Endothelial cell of umbilical vein (primary cell): ENCODE measurements around the gene DCX. TPM values are rescaled to one million over a fixed set of nuclear protein-coding genes. Genes with fewer than 3 reads are reported as not detected.

Experiments used
- BruUV-seq: library from RNA; stranded (reverse); fragments of 400-500 nt; replicated peaks from 2 replicates; lab custom pipeline; 2021; lab: Mats Ljungman, UMichigan
- CTCF ChIA-PET: fragments of 300-600, 350-600 bp; sonication (Branson Sonifier 250); formaldehyde crosslinking; loops from one replicate; lab custom pipeline; 2021; ENCODE audit warnings: antibody characterized with exemption, inconsistent platforms; lab: Charles Lee
- POLR2A ChIA-PET: fragments of 300-600, 350-600 bp; sonication (Branson Sonifier 250); formaldehyde crosslinking; loops from one replicate; lab custom pipeline; 2021; ENCODE audit warnings: antibody characterized with exemption, inconsistent platforms; lab: Charles Lee
- DNase-seq: peaks from one replicate; pipeline ENCODE4 v3.0.0-alpha.2; 2011; ENCODE audit warnings: low read depth, low spot score
- FAIRE-seq: peaks from 2 replicates; lab custom pipeline; 2011; peaks lifted over from hg19 to GRCh38; lab: Jason Lieb, UNC
- H2AFZ ChIP-seq: 2 replicates; pipeline ENCODE4 v1.6.0; 2012; ENCODE audit warnings: low read depth, low read length, control low read depth, inconsistent platforms
- H3K27ac ChIP-seq: 2 replicates; pipeline ENCODE4 v1.5.1; 2011; ENCODE audit warnings: low read depth, mild to moderate bottlenecking, control low read depth, low read length, moderate library complexity; ENCODE audit not compliant: insufficient read depth
- H3K27me3 ChIP-seq, 2 experiments: 2 replicates each; pipeline versions ENCODE4 v1.6.0 to v1.6.1; 2011; ENCODE audit warnings: low read length in 2 of 2, mixed read lengths in 1 of 2; ENCODE audit not compliant: control insufficient read depth in 2 of 2, insufficient read depth in 2 of 2
- H3K36me3 ChIP-seq, 2 experiments: 2 replicates in 1 of 2; 3 replicates in 1 of 2; pipeline ENCODE4 v1.5.1; 2011; ENCODE audit warnings: low read length in 2 of 2, mild to moderate bottlenecking in 1 of 2, moderate library complexity in 1 of 2; ENCODE audit not compliant: control insufficient read depth in 2 of 2, insufficient read depth in 2 of 2; ENCODE audit errors: extremely low read depth in 1 of 2
- H3K4me1 ChIP-seq: 3 replicates; pipeline ENCODE4 v1.5.1; 2011; ENCODE audit warnings: mild to moderate bottlenecking, low read length; ENCODE audit not compliant: control insufficient read depth, insufficient read depth; ENCODE audit errors: extremely low read depth
- H3K4me2 ChIP-seq: 2 replicates; pipeline ENCODE4 v1.6.1; 2011; ENCODE audit warnings: low read length, control low read depth, mixed read lengths; ENCODE audit not compliant: insufficient read depth
- H3K4me3 ChIP-seq, 3 experiments: fragments of 200-600 bp in 1 of 3; sonication (generic), shearing (Covaris generic) in 1 of 3; replicated peaks in 1 of 3; 2 replicates each; pipeline ENCODE4 v1.5.1; 2011 to 2016; ENCODE audit warnings: control low read depth in 3 of 3, low read length in 3 of 3, mild to moderate bottlenecking in 2 of 3, inconsistent platforms in 1 of 3, low read depth in 1 of 3, moderate library complexity in 1 of 3; ENCODE audit not compliant: insufficient read depth in 1 of 3
- H3K79me2 ChIP-seq: 2 replicates; pipeline ENCODE4 v1.6.0; 2012; ENCODE audit warnings: low read length, inconsistent platforms; ENCODE audit not compliant: control insufficient read depth, insufficient read depth
- H3K9ac ChIP-seq: replicated peaks from 2 replicates; pipeline ENCODE3; 2011; ENCODE audit warnings: low read length, control low read depth; ENCODE audit not compliant: insufficient read depth; ENCODE audit errors: extremely low read depth
- H3K9me1 ChIP-seq: replicated peaks from 3 replicates; pipeline ENCODE4 v1.6.0; 2011; ENCODE audit warnings: mild to moderate bottlenecking, low read length; ENCODE audit not compliant: control insufficient read depth, insufficient read depth; ENCODE audit errors: extremely low read depth
- H3K9me3 ChIP-seq: replicated peaks from 2 replicates; pipeline ENCODE4 v1.5.1; 2012; ENCODE audit warnings: low read length, inconsistent platforms; ENCODE audit not compliant: control insufficient read depth, insufficient read depth
- H4K20me1 ChIP-seq: replicated peaks from 2 replicates; pipeline ENCODE3; 2011; ENCODE audit warnings: mild to moderate bottlenecking, low read length; ENCODE audit not compliant: control insufficient read depth, insufficient read depth; ENCODE audit errors: extremely low read depth
- FOS ChIP-seq: IDR thresholded peaks from 2 replicates; pipeline ENCODE4 v1.6.1; 2011; ENCODE audit warnings: mild to moderate bottlenecking, low read length, moderate library complexity, borderline replicate concordance; ENCODE audit not compliant: insufficient read depth
- JUN ChIP-seq: IDR thresholded peaks from 2 replicates; pipeline ENCODE4 v1.6.1; 2011; ENCODE audit warnings: borderline replicate concordance, low read depth; ENCODE audit not compliant: insufficient read length, insufficient read depth
- MYC ChIP-seq: IDR thresholded peaks from one replicate; pipeline ENCODE4 v1.6.1; 2011; ENCODE audit warnings: mild to moderate bottlenecking, low read depth, low read length
- POLR2AphosphoS5 ChIP-seq: IDR thresholded peaks from 2 replicates; pipeline ENCODE4 v1.6.1; 2012; ENCODE audit warnings: low read depth, mild to moderate bottlenecking, control low read depth, low read length, moderate library complexity; ENCODE audit not compliant: insufficient read depth
- dilution Hi-C: fragments of 300-500 bp; cut with MboI; formaldehyde crosslinking; loops from one replicate; pipeline ENCODE4 v1.15.0; 2019; ENCODE audit warnings: low sequenced_read_pairs; ENCODE audit not compliant: extremely low pct_ligation_motif_present
- intact Hi-C: fragments of 100-400 bp; cut with micrococcal nuclease; formaldehyde crosslinking; loops from one replicate; pipeline ENCODE4 v1.10.0; 2022
- polyA plus RNA-seq, 4 experiments: library from polyadenylated mRNA; depleted of rRNA in 3 of 4; stranded (reverse) in 3 of 4; unstranded in 1 of 4; fragments of >200 nt; gene quantifications; 2 replicates each; pipeline versions ENCODE4 v1.2.1 to v1.2.3, GENCODE V29; 2011 to 2012; ENCODE audit warnings: missing spikeins in 1 of 4
- total RNA-seq: library from RNA; stranded (reverse); gene quantifications from 2 replicates; pipeline ENCODE4 v1.2.3, GENCODE V29; 2021

The DCX gene
- total and polyA plus RNA-seq, 2 donors (not counting 3 experiments of a cell fraction or from before 2014, with no cell fraction given) = not detected

- Histone ChIP-seq H3K4me2 (no peak overlapping the region), H3K4me3 (no peak overlapping the region), H3K79me2 (no peaks in the 10 kb centered on the region), H4K20me1 (no peaks in the 10 kb centered on the region), H2AFZ (no peak overlapping the region), H3K9me1 (no peaks in the 10 kb centered on the region), H3K9ac (no peak overlapping the region), H3K4me1 (no peaks in the 10 kb centered on the region), H3K9me3 (no peaks in the 10 kb centered on the region), H3K27me3 (no peaks in the 10 kb centered on the region), H3K27ac (no peak overlapping the region), H3K36me3 (no peaks in the 10 kb centered on the region)
- dilution Hi-C loops (no loop called here), intact Hi-C loops (no loop called here)
- ChIA-PET POLR2A (no interaction called here), CTCF (no interaction called here)
- TF ChIP-seq FOS (no peak), JUN (no peak), POLR2AphosphoS5 (no peak)
- no TSS peak for BruUV-seq
- FAIRE-seq = no peak
- no peak for DNase-seq
Measured at GRCh38 chrX:111284631-111285293, 127.2 kb downstream of the DCX start.

GRCh38 chrX:111283446-111283845, 128.5 kb downstream of the DCX start:
- Histone ChIP-seq H4K20me1 (no peaks in the 10 kb centered on the region), H3K27me3 (no peaks in the 10 kb centered on the region), H2AFZ (no peak overlapping the region), H3K4me3 (no peak overlapping the region), H3K9ac (no peak overlapping the region), H3K27ac (no peak overlapping the region), H3K79me2 (no peaks in the 10 kb centered on the region), H3K4me1 (no peaks in the 10 kb centered on the region), H3K4me2 (no peak overlapping the region), H3K9me3 (no peaks in the 10 kb centered on the region), H3K36me3 (no peaks in the 10 kb centered on the region), H3K9me1 (no peaks in the 10 kb centered on the region)
- TF ChIP-seq JUN (no peak), MYC (no peak), POLR2AphosphoS5 (no peak), FOS (no peak)
- CTCF ChIA-PET = no interaction called here
- intact Hi-C loops = no loop called here
- no peak for DNase-seq
- dilution Hi-C loops = no loop called here
- POLR2A ChIA-PET = no interaction called here
- FAIRE-seq = no peak
- BruUV-seq = no TSS peak
